Measurements from ENCODE around the gene ARID5A. TPM values are rescaled to one million over a fixed set of nuclear protein-coding genes. Genes with fewer than 3 reads are reported as not detected.

Gene ARID5A
- total and polyA plus RNA-seq, 2 donors (not counting 1 experiment from before 2014, with no cell fraction given), result 35.5 to 93.0 TPM

DNA sequence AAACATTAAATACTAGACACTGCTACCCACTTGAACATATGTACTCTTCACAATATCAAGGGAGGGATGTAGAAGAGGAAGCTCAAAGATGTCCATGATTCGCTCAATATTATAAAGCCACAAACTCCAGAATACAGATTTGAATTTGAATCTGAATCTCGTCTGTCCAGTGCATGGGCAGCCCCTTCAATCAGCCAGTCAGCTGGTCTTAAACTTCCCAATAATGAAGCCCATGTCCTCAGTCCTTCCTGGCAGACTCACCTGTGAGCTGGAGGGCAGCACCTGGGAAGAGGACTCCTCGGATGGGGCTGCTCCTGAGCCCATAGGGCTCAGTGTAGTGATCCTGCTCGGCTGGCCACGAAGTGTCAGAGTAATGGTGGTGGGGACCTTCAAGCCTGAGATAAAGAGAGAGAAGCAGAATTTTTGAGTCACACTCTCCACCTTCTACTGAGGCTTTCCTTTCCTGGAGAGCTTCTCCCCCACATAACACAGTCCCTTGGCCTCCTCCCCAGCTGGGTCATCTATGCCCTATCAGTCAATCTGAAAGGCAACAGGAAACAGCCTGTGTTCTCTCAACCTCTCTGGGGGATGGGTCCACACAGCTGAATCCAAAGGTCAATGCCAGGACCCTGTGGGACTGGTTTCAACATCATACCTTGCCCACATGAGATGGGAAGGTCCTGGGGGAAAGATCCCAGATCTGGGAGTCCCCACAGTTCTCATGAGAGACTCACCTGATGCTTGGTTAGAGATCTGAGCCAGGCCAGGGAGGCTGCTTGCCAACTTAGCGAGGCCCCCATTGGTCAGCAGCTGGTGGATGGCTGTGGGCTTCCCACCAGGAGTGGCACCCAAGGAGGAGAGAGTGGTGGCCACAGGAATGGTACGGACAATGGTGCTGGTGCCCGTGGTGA is 65.1 kb downstream of the ARID5A start:
- TF ChIP-seq EZH2 (IDR thresholded peaks at IDR 0.05; ENCODE audit: borderline replicate concordance, insufficient read depth, low read depth, low read length, poor library complexity, severe bottlenecking), result no peak
- TF ChIP-seq, protein P1, sequence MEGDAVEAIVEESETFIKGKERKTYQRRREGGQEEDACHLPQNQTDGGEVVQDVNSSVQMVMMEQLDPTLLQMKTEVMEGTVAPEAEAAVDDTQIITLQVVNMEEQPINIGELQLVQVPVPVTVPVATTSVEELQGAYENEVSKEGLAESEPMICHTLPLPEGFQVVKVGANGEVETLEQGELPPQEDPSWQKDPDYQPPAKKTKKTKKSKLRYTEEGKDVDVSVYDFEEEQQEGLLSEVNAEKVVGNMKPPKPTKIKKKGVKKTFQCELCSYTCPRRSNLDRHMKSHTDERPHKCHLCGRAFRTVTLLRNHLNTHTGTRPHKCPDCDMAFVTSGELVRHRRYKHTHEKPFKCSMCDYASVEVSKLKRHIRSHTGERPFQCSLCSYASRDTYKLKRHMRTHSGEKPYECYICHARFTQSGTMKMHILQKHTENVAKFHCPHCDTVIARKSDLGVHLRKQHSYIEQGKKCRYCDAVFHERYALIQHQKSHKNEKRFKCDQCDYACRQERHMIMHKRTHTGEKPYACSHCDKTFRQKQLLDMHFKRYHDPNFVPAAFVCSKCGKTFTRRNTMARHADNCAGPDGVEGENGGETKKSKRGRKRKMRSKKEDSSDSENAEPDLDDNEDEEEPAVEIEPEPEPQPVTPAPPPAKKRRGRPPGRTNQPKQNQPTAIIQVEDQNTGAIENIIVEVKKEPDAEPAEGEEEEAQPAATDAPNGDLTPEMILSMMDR (IDR thresholded peaks at IDR 0.05), result no peak
- no peaks in the 10 kb centered on the region for H3K27me3 Mint-ChIP-seq
- H3K36me3 ChIP-seq (replicated peaks in 1 of 2; ENCODE audit: control extremely low read depth in 1 of 2, control insufficient read depth in 1 of 2, extremely low read depth in 1 of 2, insufficient read depth in 2 of 2, low read length in 1 of 2), result peaks cover 5 to 80% of the 10 kb centered on the region in 2 experiments
- ChIA-PET POLR2A (interaction anchor here (0.8 kb wide), 1 partner anchor 10 kb away, joined by 8 read pairs; no protein-coding TSS in a partner anchor), CTCF (interaction anchor here (0.7 to 1.1 kb wide), 2 partner anchors 256 to 511 kb away, joined by 3 to 4 read pairs; partner anchors contain the start of genes ANKRD36 and ANKRD39)
- no peak overlapping the region for H3K4me2 ChIP-seq (replicated peaks; ENCODE audit: low read depth, low read length, poor library complexity, severe bottlenecking)
- H3K4me3 ChIP-seq (ENCODE audit: control extremely low read depth in 1 of 5, extremely low read depth in 1 of 5, insufficient read depth in 1 of 5, low read depth in 2 of 5, low read length in 4 of 5), result no peak overlapping the region
- no peaks in the 10 kb centered on the region for H3K9me3 ChIP-seq (ENCODE audit: control extremely low read depth in 1 of 3, control insufficient read depth in 2 of 3, insufficient read depth in 1 of 3, low read length in 2 of 3)
- ATAC-seq (ENCODE audit: low read depth) (no peak), DNase-seq (no peak)
- no peaks in the 10 kb centered on the region for H3K27me3 ChIP-seq (replicated peaks in 1 of 4; ENCODE audit: control extremely low read depth in 1 of 4, control insufficient read depth in 3 of 4, insufficient read depth in 4 of 4, low read length in 3 of 4)
- WGBS (ENCODE audit: insufficient coverage), result 97% methylated on average over 4 of the region's 8 CpGs
- no peak overlapping the region for H3K4me3 Mint-ChIP-seq
- H3K79me2 ChIP-seq (ENCODE audit: control insufficient read depth, insufficient read depth, low read length), result no peaks in the 10 kb centered on the region
- no peak overlapping the region for H3K27ac Mint-ChIP-seq
- intact Hi-C loops (cut with micrococcal nuclease), result no loop called here
- H3K4me1 Mint-ChIP-seq, result no peaks in the 10 kb centered on the region
- H3K9me3 Mint-ChIP-seq (ENCODE audit: insufficient read depth), result no peaks in the 10 kb centered on the region
- no peak overlapping the region for H3K27ac ChIP-seq (ENCODE audit: low read length in 2 of 2)
- H4K20me1 ChIP-seq (ENCODE audit: control insufficient read depth, insufficient read depth, low read length, poor library complexity, severe bottlenecking), result no peaks in the 10 kb centered on the region
- no peaks in the 10 kb centered on the region for H3K4me1 ChIP-seq (ENCODE audit: control insufficient read depth in 2 of 2, insufficient read depth in 2 of 2, low read length in 2 of 2)
- H3K9ac ChIP-seq (ENCODE audit: low read length), result no peak overlapping the region
- H2AFZ ChIP-seq (ENCODE audit: insufficient read depth, low read depth, low read length, poor library complexity, severe bottlenecking), result no peak overlapping the region

Other genes with a start within 250 kb of the ARID5A start
- gene SNRNP200, start 231.2 kb upstream of the ARID5A start, total RNA-seq, result 214 and 216 TPM in 2 replicates
- gene SNRNP200, start 231.2 kb upstream of the ARID5A start, polyA plus RNA-seq, result 198 and 211 TPM in 2 replicates
- gene ITPRIPL1, start 211.4 kb upstream of the ARID5A start, total RNA-seq, result 4.2 and 4.8 TPM in 2 replicates
- gene ITPRIPL1, start 211.4 kb upstream of the ARID5A start, polyA plus RNA-seq, result 1.8 and 2.6 TPM in 2 replicates
- gene NCAPH, start 201.0 kb upstream of the ARID5A start, total RNA-seq, result 1.1 and 1.2 TPM in 2 replicates
- gene NCAPH, start 201.0 kb upstream of the ARID5A start, polyA plus RNA-seq, result 0.52 and 0.84 TPM in 2 replicates
- gene NEURL3, start 31.4 kb upstream of the ARID5A start, total RNA-seq, result not detected in 2 replicates
- gene NEURL3, start 31.4 kb upstream of the ARID5A start, polyA plus RNA-seq, result not detected in 2 replicates
- 55.4 and 56.9 TPM in 2 replicates for gene KANSL3, start 101.6 kb downstream of the ARID5A start, total RNA-seq
- 22.2 and 24.3 TPM in 2 replicates for gene KANSL3, start 101.6 kb downstream of the ARID5A start, polyA plus RNA-seq
- not detected in 2 replicates for gene FER1L5, start 106.0 kb downstream of the ARID5A start, total RNA-seq
- not detected in 2 replicates for gene FER1L5, start 106.0 kb downstream of the ARID5A start, polyA plus RNA-seq
- 10.7 TPM in 2 replicates for gene LMAN2L, start 203.3 kb downstream of the ARID5A start, total RNA-seq
- 5.6 and 5.7 TPM in 2 replicates for gene LMAN2L, start 203.3 kb downstream of the ARID5A start, polyA plus RNA-seq
- 24.0 and 25.6 TPM in 2 replicates for gene CNNM4, start 224.2 kb downstream of the ARID5A start, total RNA-seq
- 13.0 and 15.1 TPM in 2 replicates for gene CNNM4, start 224.2 kb downstream of the ARID5A start, polyA plus RNA-seq

Measured in B cell (primary cell).